Muscle of back (tissue), 13 donors: ENCODE results near the gene BEST2. TPM values are rescaled to one million over a fixed set of nuclear protein-coding genes. Genes with fewer than 3 reads are reported as not detected.
"Not testable (repeated sequence)": the region's sequence is repeated elsewhere in the genome, so short reads cannot be mapped to it uniquely, and the experiment has no call there.

Experiments used
- DNase-seq, 3 donors: peaks; one replicate each; pipeline versions ENCODE4 v3.0.0 to v3.0.0-alpha.2; 2013
- long read RNA-seq, 9 donors: transcript quantifications; one replicate each; lab custom pipeline, GENCODE V29; 2026
- polyA plus RNA-seq, 10 donors: library from polyadenylated mRNA; unstranded; fragments of 120-200 nt; gene quantifications; one replicate each; pipeline ENCODE4 v1.2.1, GENCODE V29; 2013; ENCODE audit not compliant: insufficient read length in 10 of 10

BEST2 gene
- polyA plus RNA-seq: not detected
- long read RNA-seq, donor 1: 0 reads
- long read RNA-seq, donor 2: 0 reads
- long read RNA-seq, donor 3: 0 reads
- long read RNA-seq, donor 4: 0 reads
- long read RNA-seq, donor 5: 0 reads
- long read RNA-seq, donor 6: 0 reads
- long read RNA-seq, donor 7: 0 reads
- long read RNA-seq, donor 8: 0 reads
- long read RNA-seq, donor 9: 0 reads

GRCh38 chr19:12751635-12752034, at the start of gene BEST2:
Gene BEST2, plus strand, starts transcription at chr19:12751791. Its CDS starts 802 bp downstream, at chr19:12752593.
- no peak for DNase-seq

GRCh38 chr19:12703046-12703445, 48.5 kb upstream of the BEST2 start:
- peak in 2 of 3 donors; percentile 27 to 53 for DNase-seq

GRCh38 chr19:12705169-12705568, 46.4 kb upstream of the BEST2 start:
- DNase-seq: no peak

DNA sequence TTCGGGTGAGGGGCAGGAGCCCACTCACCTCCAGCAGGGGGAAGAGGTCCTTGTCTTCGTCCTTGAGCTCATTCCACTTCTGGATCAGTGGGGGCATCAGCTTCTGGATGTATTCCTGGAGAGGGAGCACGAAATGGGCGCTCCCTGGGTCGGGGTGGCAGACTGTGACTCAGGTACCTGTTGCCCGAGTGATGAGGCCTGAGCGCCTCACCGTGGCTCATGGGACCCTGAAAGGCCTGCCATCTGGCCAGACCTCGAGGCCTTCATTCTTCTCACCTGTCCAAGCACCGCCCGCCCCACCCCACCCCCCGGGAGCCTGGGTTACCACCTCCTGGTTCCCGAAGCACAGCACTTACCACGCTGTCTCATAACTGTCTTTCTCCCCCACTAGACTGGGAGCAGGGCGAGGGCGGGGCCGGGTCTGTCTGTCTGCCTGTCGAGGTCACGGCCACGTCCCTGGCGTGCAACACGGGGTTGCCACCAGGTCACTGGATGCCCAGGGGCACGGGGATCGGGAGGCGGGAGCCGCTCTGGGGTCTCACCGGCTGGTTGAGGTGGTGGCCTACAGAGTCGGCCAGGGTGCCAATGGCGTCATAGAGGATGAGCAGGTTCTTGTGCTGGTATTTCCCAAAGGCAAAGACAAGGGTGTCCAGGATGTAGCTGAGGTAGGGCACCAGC, 45.8 kb upstream of the BEST2 start:
- no peak for DNase-seq

GRCh38 chr19:12706332-12706718, 45.3 kb upstream of the BEST2 start:
- no peak for DNase-seq

GRCh38 chr19:12708641-12709040, 43.0 kb upstream of the BEST2 start:
- no peak for DNase-seq

DNA sequence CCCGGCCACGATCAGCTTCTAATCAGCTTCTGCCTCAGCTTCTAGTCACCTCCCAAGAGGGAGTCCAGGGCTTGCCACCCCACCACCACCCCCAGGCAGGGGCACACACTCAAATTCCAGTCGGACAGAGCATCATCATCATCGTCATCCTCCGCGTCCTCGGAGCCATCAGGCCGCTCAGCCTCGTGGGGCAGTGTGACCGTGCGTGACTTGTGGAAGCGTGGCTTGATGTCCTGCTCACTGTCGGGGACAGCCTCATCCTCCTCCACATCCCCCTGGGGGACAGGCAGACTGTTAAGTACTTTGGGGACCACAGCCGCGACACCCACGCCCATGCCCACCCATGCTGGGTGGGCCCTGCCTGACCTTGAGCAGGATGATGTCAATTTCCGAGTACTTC, 40.4 kb upstream of the BEST2 start:
- no peak for DNase-seq

GRCh38 chr19:12712077-12712476, 39.5 kb upstream of the BEST2 start:
- not testable (repeated sequence) for DNase-seq

DNA sequence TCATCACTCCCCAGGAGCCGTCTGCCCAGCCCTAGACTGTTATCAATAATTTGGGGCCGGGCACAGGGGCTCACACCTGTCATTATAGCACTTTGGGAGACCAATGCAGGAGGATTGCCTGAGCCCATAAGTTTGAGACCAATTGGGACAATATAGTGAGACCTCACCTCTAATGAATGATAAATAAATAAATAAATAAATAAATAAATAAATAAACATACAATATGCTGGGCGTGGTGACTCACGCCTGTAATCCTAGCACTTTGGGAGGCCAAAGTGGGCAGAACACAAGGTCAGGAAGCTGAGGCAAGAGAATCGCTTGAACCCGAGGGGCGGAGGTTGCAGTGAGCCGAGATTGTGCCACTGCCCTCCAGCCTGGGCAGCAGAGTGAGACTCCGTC, 38.3 kb upstream of the BEST2 start:
- DNase-seq: not testable (repeated sequence)

DNA sequence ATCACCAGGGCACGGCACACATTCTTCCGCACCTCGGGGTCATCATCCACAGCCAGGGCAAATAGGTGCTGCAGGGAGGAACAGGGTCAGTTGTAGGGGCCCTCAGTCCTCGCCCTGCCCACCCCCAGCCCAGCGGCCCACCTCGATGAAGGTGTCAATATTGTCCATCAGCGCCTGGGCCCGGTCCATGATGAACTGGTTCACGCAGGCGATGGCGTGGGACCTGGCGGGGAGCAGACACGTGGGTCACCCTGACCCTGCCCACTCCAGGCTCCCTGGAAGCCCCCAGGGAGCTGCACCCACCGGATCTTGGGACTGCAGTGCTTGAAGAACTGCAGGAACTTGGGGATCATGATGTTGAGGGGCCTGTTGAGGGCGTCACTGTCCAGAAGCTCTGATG, 36.5 kb upstream of the BEST2 start:
- DNase-seq: no peak

DNA sequence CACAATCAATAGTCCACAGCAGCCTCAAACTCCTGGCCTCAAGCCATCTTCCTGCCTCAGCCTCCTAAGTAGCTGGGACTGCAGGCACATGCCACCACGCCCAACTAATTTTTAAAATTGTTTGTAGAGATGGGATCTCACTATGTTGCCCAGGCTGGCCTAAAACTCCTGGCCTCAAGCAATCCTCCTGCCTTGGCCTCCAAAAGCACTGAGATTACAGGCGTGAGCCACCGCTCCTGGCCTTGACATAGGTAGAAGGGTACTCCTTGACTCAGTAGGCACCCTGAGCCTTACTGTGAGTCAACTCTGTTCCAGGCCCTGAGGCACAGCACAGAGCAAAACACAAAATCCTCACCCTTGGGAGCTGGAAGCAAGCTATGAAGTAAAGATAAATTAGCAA, 35.7 kb upstream of the BEST2 start:
- no peak for DNase-seq

DNA sequence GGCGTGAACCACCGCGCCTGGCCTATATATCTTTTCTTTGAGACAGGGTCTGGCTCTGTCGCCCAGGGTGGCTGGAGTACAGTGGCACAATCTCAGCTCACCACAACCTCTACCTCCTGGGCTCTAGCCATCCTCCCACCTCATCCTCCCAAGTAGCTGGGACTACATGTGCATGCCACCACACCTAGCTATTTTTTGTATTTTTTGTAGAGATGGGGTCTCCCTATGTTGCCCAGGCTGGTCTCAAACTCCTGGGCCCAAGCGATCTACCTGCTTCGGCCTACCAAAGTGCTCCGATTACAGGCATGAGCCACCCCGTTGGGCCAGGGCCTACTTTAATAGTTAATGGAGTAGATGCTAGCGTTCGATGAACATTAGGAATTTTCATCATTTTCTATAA, 31.3 kb upstream of the BEST2 start:
- no peak for DNase-seq

DNA sequence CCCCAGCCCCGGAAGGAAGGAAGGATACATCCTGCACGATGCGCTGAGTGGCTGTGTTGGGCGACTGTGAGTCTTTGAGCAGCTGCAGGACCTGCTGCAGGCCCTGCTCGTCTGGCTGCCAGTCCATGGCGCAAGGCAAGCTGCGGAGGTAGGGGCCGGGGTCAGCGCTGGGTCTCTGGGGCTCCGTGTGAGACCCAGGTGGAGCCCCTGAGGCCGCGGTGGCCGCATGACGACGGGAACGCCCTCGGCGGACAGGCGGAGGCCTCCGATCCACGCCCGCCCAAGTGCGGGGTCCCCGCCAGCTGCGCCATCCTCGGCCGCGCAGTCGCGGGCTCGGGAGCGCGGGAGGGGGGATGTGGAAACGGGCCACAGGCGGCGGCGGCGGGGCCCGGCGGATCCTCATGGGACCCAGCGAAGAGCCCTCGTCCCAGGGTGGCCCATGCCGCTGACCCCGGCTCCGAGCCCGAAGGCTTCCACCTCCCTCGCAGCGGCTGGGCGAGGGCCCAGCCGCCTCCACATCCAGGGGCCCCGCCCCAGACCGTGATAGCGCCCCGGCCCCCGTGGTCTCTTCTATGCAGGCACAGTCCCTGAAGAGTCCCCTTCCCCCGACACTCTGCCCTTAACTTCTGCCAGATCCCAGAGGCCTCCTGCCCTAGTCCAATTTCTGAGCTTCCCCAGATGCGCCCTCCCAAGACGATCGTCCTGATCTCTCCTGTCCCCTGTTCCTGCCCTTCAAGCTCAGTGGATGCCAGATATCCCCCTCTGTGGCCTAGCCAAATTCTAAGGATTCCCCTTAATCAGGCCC, 30.5 kb upstream of the BEST2 start:
- DNase-seq: peak in 2 of 3 donors; percentile 28 to 75

GRCh38 chr19:12721656-12722565, 29.7 kb upstream of the BEST2 start:
- DNase-seq: peak; percentile 64 to 90 (median 77)

- DNase-seq: peak; percentile 98 to 99 (median 99)
Observed at GRCh38 chr19:12722566-12723380, 28.8 kb upstream of the BEST2 start.

DNA sequence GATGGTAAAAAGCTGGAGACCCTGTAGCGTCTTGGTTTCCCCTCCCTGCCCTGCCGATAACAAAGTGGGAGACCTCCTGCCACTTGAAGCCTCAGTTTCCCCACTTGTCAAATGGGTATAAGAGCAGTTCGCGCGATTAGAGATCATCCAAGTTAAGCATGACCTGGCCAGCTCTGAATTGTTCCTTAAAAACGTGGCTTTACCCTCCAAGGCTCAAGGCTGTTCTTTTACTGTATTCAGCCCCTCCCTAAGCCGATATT, 28.3 kb upstream of the BEST2 start:
- DNase-seq: no peak

DNA sequence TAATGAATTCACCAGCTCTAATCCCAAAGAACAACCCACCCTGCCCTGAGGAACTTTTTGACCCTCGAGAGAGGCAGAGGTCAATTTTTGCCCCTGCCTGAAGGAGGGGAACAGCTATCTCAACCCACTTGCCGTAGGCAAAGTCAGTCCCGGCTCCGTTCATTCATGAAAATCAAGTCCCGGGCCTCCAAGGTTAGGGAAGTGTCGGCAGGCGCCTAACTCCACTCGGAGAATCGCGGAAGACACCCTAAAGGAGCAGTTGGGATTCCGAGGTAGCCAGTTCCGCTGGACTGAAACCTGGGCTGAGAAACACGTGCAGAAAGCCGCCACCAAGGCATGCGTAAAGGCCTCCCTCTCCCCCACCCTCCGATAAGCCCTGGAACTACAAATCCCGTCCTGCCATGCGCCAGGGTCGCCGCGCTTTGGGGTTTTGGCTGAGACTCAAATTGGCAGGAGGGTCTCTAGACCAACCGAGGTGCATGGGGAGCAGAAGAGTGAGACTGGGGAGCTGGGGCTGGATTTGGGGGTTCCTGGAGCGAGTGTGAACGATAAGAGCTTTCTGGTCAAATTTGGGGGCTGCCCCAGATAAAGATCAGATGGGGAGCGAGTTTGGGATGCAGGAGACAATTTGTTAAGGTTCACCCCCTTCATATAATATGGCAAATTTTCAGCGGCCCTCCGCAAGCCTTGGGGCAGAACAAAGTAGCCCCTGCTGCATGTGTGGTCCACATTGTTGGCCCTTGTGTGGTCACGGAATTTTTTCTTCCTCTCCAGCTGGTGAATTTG, 27.8 kb upstream of the BEST2 start, which contains the start of gene TNPO2:
TSS of gene TNPO2 (minus strand) at position 292 of the 786 bp plus-strand sequence. CDS start 2,955 bp downstream, outside the sequence.
- DNase-seq: peak in 2 of 3 donors; percentile 62 to 85

DNA sequence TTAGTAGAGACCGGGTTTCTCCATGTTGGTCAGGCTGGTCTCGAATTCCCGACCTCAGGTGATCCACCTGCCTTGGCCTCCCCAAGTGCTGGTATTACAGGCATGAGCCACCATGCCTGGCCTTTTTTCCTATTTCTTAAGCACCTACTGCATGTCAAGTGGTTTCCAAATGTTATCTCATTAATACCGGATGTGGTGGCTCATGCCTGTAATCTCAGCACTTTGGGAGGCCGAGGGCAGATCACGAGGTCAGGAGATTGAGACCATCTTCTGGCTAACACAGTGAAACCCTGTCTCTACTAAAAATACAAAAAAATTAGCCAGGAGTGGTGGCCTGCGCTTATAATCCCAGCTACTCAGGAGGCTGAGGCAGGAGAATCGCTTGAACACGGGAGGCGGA, 26.0 kb upstream of the BEST2 start:
- DNase-seq: not testable (repeated sequence)

DNA sequence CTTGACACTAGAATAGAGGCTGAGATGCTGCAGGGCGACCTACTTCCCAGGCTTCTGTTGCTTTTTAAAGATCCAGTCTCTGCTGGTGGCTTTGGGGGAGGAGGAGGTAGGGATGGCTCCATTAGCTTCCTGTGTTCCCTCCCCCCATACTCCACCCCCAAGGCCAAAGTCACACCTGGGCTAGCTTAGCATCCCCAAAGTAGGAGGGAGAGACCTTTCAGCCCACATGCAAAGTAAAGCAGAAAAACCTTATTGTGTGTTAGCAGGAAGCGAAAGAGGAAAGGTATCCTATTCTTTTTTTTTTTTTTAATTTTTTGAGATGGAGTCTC, 24.6 kb upstream of the BEST2 start:
- DNase-seq: no peak

- no peak for DNase-seq
Observed at GRCh38 chr19:12727745-12728433, 23.7 kb upstream of the BEST2 start.
